Natural killer cell treated with Interleukin-12 subunit alpha and Interleukin-12 subunit beta and Interleukin-15 and Interleukin-18, amount 100 ng/mL, for 72 hours (primary cell): ENCODE results near the gene ABCC8. TPM values are rescaled to one million over a fixed set of nuclear protein-coding genes. Genes with fewer than 3 reads are reported as not detected.

Experiments
- ATAC-seq, 2 donors: fragments of 150-1000 bp; cut with Tn5 transposase in 1 of 2; sonication (Bioruptor Pico), chemical (Tn5 transposase) in 1 of 2; 2 replicates each; pipeline ENCODE4 v1.10.0; 2021
- DNase-seq: peaks from one replicate; pipeline ENCODE4 v3.0.0; 2022; ENCODE audit warnings: low spot score
- H3K27ac Mint-ChIP-seq, 2 donors: 1 replicate in 1 of 2; 2 replicates in 1 of 2; pipeline ENCODE4 v1.8.0; 2022; ENCODE audit warnings: mixed read lengths in 2 of 2, mild to moderate bottlenecking in 1 of 2, moderate library complexity in 1 of 2
- H3K27me3 Mint-ChIP-seq, 2 donors: 1 replicate in 1 of 2; 2 replicates in 1 of 2; pipeline ENCODE4 v1.8.0; 2022; ENCODE audit warnings: mixed read lengths in 2 of 2
- H3K36me3 Mint-ChIP-seq: one replicate; pipeline ENCODE4 v1.8.0; 2022; ENCODE audit warnings: mixed read lengths
- H3K4me1 Mint-ChIP-seq, 2 donors: 1 replicate in 1 of 2; 2 replicates in 1 of 2; pipeline ENCODE4 v1.8.0; 2022; ENCODE audit warnings: low read depth in 2 of 2, mixed read lengths in 2 of 2, mild to moderate bottlenecking in 1 of 2
- H3K4me3 Mint-ChIP-seq: one replicate; pipeline ENCODE4 v1.8.0; 2022; ENCODE audit warnings: mixed read lengths
- H3K9me3 Mint-ChIP-seq: 2 replicates; pipeline ENCODE4 v1.8.0; 2022; ENCODE audit warnings: mixed read lengths
- total RNA-seq, 2 donors: library from RNA; stranded (reverse); gene quantifications; one replicate each; pipeline ENCODE4 v1.2.3, GENCODE V29; 2022

The ABCC8 gene
- total RNA-seq, 2 donors from 2014 or later = not detected

- ATAC-seq = no peak
- no peak for DNase-seq
- Mint-ChIP-seq H3K4me3 (no peak overlapping the region), H3K27ac (no peak overlapping the region), H3K27me3 (peaks cover 30 to 39% of the 10 kb centered on the region in 2 donors), H3K4me1 (no peaks in the 10 kb centered on the region), H3K36me3 (no peaks in the 10 kb centered on the region), H3K9me3 (no peaks in the 10 kb centered on the region)
These were observed 54.9 kb downstream of the ABCC8 start for GRCh38 chr11:17421781-17422180.

DNA sequence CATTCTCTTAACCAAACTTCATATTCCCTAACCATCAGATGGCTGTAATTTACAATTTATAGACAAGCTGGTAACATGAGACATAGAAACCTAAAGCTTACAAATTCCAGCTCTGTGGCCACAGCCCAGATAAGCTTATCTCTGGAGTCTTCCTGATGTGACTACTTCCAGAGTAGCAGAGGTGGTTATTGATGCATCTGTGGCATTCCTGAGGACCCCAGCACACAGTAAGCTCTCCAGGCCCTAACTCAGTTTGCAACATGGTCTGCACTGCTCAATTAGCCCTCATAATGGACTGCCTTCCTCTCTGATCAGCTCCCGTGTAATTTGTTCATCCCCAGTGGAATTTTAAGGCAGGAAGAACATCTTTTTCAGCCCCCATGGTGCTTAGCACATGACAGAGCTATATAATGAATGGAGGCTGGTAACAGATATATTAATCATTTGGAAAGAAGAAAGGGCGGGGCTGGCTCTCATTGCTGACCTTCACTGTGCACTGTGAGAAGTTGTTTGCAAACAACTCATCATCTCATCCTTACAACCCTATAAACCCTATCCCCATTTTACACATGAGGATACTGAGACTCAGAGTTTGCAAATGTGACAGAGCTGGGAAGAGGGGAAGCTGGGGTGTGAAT, 58.1 kb downstream of the ABCC8 start:
- H3K27me3 Mint-ChIP-seq = peaks cover 39 to 46% of the 10 kb centered on the region in 2 donors
- no peaks in the 10 kb centered on the region for H3K9me3 Mint-ChIP-seq
- DNase-seq (no peak), ATAC-seq (no peak)
- H3K4me3 Mint-ChIP-seq = no peak overlapping the region
- no peaks in the 10 kb centered on the region for H3K36me3 Mint-ChIP-seq
- H3K4me1 Mint-ChIP-seq = no peaks in the 10 kb centered on the region
- no peak overlapping the region for H3K27ac Mint-ChIP-seq

DNA sequence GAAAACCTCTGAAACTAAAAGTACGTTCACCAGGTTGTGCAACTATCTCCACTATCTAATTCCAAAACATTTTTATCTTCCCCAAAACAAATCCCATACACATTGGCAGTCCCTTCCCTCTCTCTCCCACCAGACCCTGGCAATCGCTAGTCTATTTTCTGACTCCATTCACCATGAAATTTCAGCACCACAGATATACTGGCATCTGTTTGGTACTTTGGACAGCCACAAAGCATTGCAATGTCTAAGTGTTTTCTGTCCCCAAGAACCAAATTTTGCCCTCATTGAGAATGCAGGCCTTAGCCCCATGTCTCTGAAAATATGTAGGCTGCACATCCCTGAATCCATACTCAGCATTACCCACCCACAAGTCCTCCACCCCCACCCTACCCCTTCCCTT, 60.2 kb downstream of the ABCC8 start:
- no peak overlapping the region for H3K4me3 Mint-ChIP-seq
- no peak for DNase-seq
- no peaks in the 10 kb centered on the region for H3K36me3 Mint-ChIP-seq
- H3K27ac Mint-ChIP-seq = no peak overlapping the region
- peaks cover 34 to 36% of the 10 kb centered on the region in 2 donors for H3K27me3 Mint-ChIP-seq
- no peak for ATAC-seq
- no peaks in the 10 kb centered on the region for H3K9me3 Mint-ChIP-seq
- no peaks in the 10 kb centered on the region for H3K4me1 Mint-ChIP-seq

- no peaks in the 10 kb centered on the region for H3K36me3 Mint-ChIP-seq
- H3K27ac Mint-ChIP-seq = no peak overlapping the region
- H3K9me3 Mint-ChIP-seq = no peaks in the 10 kb centered on the region
- H3K4me3 Mint-ChIP-seq = no peak overlapping the region
- no peak for DNase-seq
- ATAC-seq = peak in 1 of 2 donors; percentile 12
- peaks cover 26 to 36% of the 10 kb centered on the region in 2 donors for H3K27me3 Mint-ChIP-seq
- no peaks in the 10 kb centered on the region for H3K4me1 Mint-ChIP-seq
These were observed 61.0 kb downstream of the ABCC8 start for GRCh38 chr11:17415523-17416104.

- Mint-ChIP-seq H3K27me3 (peaks cover 26 to 36% of the 10 kb centered on the region in 2 donors), H3K9me3 (no peaks in the 10 kb centered on the region), H3K4me1 (no peaks in the 10 kb centered on the region), H3K36me3 (no peaks in the 10 kb centered on the region), H3K4me3 (no peak overlapping the region), H3K27ac (no peak overlapping the region)
- ATAC-seq = no peak
- DNase-seq = no peak
These were observed 61.7 kb downstream of the ABCC8 start for GRCh38 chr11:17414992-17415391.

GRCh38 chr11:17414317-17414737, 62.3 kb downstream of the ABCC8 start:
- Mint-ChIP-seq H3K9me3 (no peaks in the 10 kb centered on the region), H3K27me3 (peaks cover 20 to 31% of the 10 kb centered on the region in 2 donors), H3K27ac (no peak overlapping the region), H3K4me1 (no peaks in the 10 kb centered on the region), H3K36me3 (no peaks in the 10 kb centered on the region), H3K4me3 (no peak overlapping the region)
- DNase-seq (no peak), ATAC-seq (no peak)

- no peak for ATAC-seq
- Mint-ChIP-seq H3K27ac (no peak overlapping the region), H3K4me1 (no peaks in the 10 kb centered on the region), H3K9me3 (no peaks in the 10 kb centered on the region), H3K4me3 (no peak overlapping the region), H3K27me3 (peaks cover 14 to 27% of the 10 kb centered on the region in 2 donors), H3K36me3 (no peaks in the 10 kb centered on the region)
- DNase-seq = no peak
These were observed 63.0 kb downstream of the ABCC8 start for GRCh38 chr11:17413414-17414316.

GRCh38 chr11:17412488-17413180, 64.0 kb downstream of the ABCC8 start:
- no peak for DNase-seq
- ATAC-seq = no peak
- Mint-ChIP-seq H3K27me3 (peaks cover 8 to 21% of the 10 kb centered on the region in 2 donors), H3K4me1 (no peaks in the 10 kb centered on the region), H3K27ac (no peak overlapping the region), H3K4me3 (no peak overlapping the region), H3K9me3 (no peaks in the 10 kb centered on the region), H3K36me3 (no peaks in the 10 kb centered on the region)

DNA sequence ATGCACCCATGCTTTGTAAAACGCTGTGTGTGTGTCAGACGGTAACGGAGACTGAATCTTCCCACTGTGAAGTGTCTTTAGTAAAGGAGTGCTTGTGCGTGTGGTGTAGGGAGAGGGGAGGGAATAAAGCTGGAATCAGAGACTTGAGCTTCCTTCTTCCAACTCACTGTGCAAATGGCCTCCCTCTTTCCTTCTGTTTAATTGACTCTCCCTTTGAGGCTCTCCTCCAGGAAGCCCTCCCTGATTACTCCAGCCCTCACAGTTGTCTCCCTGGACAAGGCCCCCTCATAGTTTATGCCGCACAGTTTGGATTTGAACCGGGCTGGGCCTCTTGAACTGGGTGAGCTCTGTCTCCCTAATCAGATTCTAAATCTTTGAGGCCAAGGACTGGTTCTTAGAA, 65.2 kb downstream of the ABCC8 start:
- Mint-ChIP-seq H3K27ac (no peak overlapping the region), H3K27me3 (peaks cover 4 to 19% of the 10 kb centered on the region in 2 donors), H3K4me1 (no peaks in the 10 kb centered on the region), H3K4me3 (no peak overlapping the region), H3K36me3 (no peaks in the 10 kb centered on the region), H3K9me3 (no peaks in the 10 kb centered on the region)
- no peak for DNase-seq
- ATAC-seq = no peak

DNA sequence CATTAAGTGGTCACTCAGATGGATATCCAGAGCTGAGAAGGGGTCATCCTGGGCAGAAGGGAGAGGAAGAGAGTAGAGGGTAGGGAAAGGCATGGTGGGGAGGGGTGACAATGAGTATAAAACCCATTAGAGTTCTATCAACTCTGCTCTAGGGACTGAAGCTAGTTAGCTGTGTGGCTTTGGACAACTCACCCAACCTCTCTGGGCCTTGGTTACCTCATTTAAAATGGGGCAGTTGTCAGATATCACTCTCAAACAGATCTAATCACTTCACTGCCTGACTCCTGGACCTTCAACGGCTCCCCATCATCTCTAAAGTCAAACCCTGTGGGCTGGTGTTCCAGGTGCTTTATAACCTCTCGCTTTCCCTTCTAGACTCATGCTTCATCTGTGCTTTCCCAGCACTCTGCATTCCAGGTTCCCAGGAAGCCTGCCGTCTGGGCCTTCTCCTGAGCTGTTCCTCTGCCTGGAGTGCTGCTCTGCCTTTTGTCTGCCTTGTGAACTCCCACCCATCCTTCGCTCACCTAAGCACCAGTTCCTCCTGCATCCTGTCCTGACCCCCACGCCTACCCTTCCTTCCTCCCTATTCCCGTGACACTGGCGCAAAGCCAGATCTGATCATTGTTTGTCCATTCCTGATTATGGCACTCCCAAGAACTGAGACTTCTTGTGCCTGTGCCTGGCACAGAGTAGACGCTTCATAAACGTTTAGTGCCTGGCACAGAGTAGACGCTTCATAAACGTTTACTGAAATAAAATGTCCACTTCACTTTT, 65.9 kb downstream of the ABCC8 start:
- no peak for DNase-seq
- Mint-ChIP-seq H3K4me3 (no peak overlapping the region), H3K27me3 (peaks cover 0 to 17% of the 10 kb centered on the region in 2 donors), H3K4me1 (no peaks in the 10 kb centered on the region), H3K36me3 (no peaks in the 10 kb centered on the region), H3K27ac (no peak overlapping the region), H3K9me3 (no peaks in the 10 kb centered on the region)
- no peak for ATAC-seq

DNA sequence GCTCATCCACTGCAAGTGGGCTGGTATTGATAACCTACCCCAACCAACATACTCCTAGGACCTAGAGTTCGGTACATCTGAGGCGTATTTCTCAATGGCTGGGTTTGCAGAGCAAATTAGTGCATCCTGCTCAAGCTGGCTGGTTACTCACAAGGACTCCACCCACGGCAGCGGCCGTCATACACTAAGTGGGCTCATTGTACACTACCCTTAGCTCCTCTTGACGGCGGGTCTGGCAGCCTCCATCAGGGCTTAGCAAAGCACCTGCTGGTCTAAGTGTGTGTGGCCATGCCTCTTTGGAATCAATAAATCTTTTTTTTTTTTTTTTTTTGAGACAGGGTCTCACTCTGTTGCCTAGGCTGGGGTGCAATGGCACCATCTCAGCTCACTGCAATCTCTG, 68.0 kb downstream of the ABCC8 start:
- H3K27ac Mint-ChIP-seq = no peak overlapping the region
- ATAC-seq = no peak
- H3K4me1 Mint-ChIP-seq = no peaks in the 10 kb centered on the region
- no peak for DNase-seq
- H3K27me3 Mint-ChIP-seq = peaks cover 0 to 13% of the 10 kb centered on the region in 2 donors
- no peaks in the 10 kb centered on the region for H3K9me3 Mint-ChIP-seq
- H3K4me3 Mint-ChIP-seq = no peak overlapping the region
- no peaks in the 10 kb centered on the region for H3K36me3 Mint-ChIP-seq

GRCh38 chr11:17408026-17408425, 68.6 kb downstream of the ABCC8 start:
- peaks cover 0 to 9% of the 10 kb centered on the region in 2 donors for H3K27me3 Mint-ChIP-seq
- no peaks in the 10 kb centered on the region for H3K4me1 Mint-ChIP-seq
- no peak overlapping the region for H3K27ac Mint-ChIP-seq
- no peak overlapping the region for H3K4me3 Mint-ChIP-seq
- H3K36me3 Mint-ChIP-seq = no peaks in the 10 kb centered on the region
- no peaks in the 10 kb centered on the region for H3K9me3 Mint-ChIP-seq
- DNase-seq = no peak
- no peak for ATAC-seq

- Mint-ChIP-seq H3K9me3 (no peaks in the 10 kb centered on the region), H3K4me1 (no peaks in the 10 kb centered on the region), H3K27me3 (peaks cover 0 to 7% of the 10 kb centered on the region in 2 donors), H3K4me3 (no peak overlapping the region), H3K27ac (no peak overlapping the region), H3K36me3 (no peaks in the 10 kb centered on the region)
- ATAC-seq = no peak
- no peak for DNase-seq
These were observed 69.1 kb downstream of the ABCC8 start for GRCh38 chr11:17407575-17407974.
